ENCODE measurements around the gene PSD.

- TF ChIP-seq EZH2phosphoT487 (IDR thresholded peaks at IDR 0.05; ENCODE audit: borderline replicate concordance, low read depth, low read length) (no peak), CTCF (conservative IDR thresholded peaks at IDR 0.05; ENCODE audit: low read length) (no peak)
Observed at GRCh38 chr10:102423372-102423968, 4.9 kb upstream of the PSD start.

All from OCI-LY7 (cell line).